Choroid plexus epithelial cell (primary cell): ENCODE measurements around the gene AADAC.
"Not testable (repeated sequence)": the region's sequence is repeated elsewhere in the genome, so short reads cannot be mapped to it uniquely, and the experiment has no call there.

Experiments
- DNase-seq: peaks from one replicate; pipeline ENCODE4 v3.0.0-alpha.2; 2010; ENCODE audit warnings: low read depth
- H3K4me3 ChIP-seq: 2 replicates; pipeline ENCODE4 v1.5.1; 2011; ENCODE audit warnings: low read depth, mild to moderate bottlenecking, control low read depth, low read length, moderate library complexity
- CTCF ChIP-seq: conservative IDR thresholded peaks from 2 replicates; pipeline ENCODE4 v1.5.1; 2011; ENCODE audit warnings: low read depth, mild to moderate bottlenecking, control low read depth, inconsistent platforms, low read length, moderate library complexity

The AADAC gene

GRCh38 chr3:151787626-151788025 lies 26.3 kb upstream of the AADAC start:
- DNase-seq = peak; percentile 62
- TF ChIP-seq CTCF = no peak
- no peak overlapping the region for H3K4me3 ChIP-seq

- no peak for TF ChIP-seq CTCF
- no peak overlapping the region for H3K4me3 ChIP-seq
- no peak for DNase-seq
Measured at GRCh38 chr3:151788401-151788800, 25.5 kb upstream of the AADAC start.

GRCh38 chr3:151789853-151790463 lies 24.0 kb upstream of the AADAC start:
- TF ChIP-seq CTCF = no peak
- no peak overlapping the region for H3K4me3 ChIP-seq

GRCh38 chr3:151790763-151791162 lies 23.2 kb upstream of the AADAC start:
- DNase-seq, H3K4me3 ChIP-seq: not testable (repeated sequence)

More at GRCh38 chr3:151789853-151790463, 24.0 kb upstream of the AADAC start:
- no peak for DNase-seq

- H3K4me3 ChIP-seq = no peak overlapping the region
- DNase-seq = no peak
- TF ChIP-seq CTCF = no peak
Measured at GRCh38 chr3:151792411-151792810, 21.5 kb upstream of the AADAC start.

GRCh38 chr3:151793636-151794035 lies 20.3 kb upstream of the AADAC start:
- TF ChIP-seq CTCF = no peak
- H3K4me3 ChIP-seq = no peak overlapping the region
- no peak for DNase-seq

GRCh38 chr3:151794080-151794479 lies 19.8 kb upstream of the AADAC start:
- no peak for TF ChIP-seq CTCF

More at GRCh38 chr3:151794080-151794479, 19.8 kb upstream of the AADAC start:
- no peak for DNase-seq
- H3K4me3 ChIP-seq = no peak overlapping the region
